Astrocyte of the cerebellum (primary cell): ENCODE results near the gene AMBP.
A peak's percentile ranks its signal among the peaks of the same experiment; 100 is the strongest.
"Not testable (repeated sequence)": the region's sequence is repeated elsewhere in the genome, so short reads cannot be mapped to it uniquely, and the experiment has no call there.

Experiments
- DNase-seq: peaks from one replicate; pipeline ENCODE4 v3.0.0-alpha.2; 2011; ENCODE audit warnings: low read depth
- H3K4me3 ChIP-seq: 2 replicates; pipeline ENCODE4 v1.5.1; 2011; ENCODE audit warnings: mild to moderate bottlenecking, low read depth, low read length, moderate library complexity
- CTCF ChIP-seq: IDR thresholded peaks from 2 replicates; pipeline ENCODE4 v1.5.1; 2012; ENCODE audit warnings: low read length, low read depth, moderate library complexity, mild to moderate bottlenecking; ENCODE audit errors: missing control alignments
- in situ Hi-C: cut with HindIII; loops from 2 replicates; pipeline ENCODE4 v1.10.0; 2017; ENCODE audit warnings: low sequenced_read_pairs

The AMBP gene

GRCh38 chr9:114086009-114086408, 7.9 kb upstream of the AMBP start:
- in situ Hi-C loops, result no loop called here
- H3K4me3 ChIP-seq, result no peak overlapping the region
- TF ChIP-seq CTCF, result no peak
- no peak for DNase-seq

GRCh38 chr9:114085387-114085789, 7.3 kb upstream of the AMBP start:
- DNase-seq, result no peak
- H3K4me3 ChIP-seq, result no peak overlapping the region
- no peak for TF ChIP-seq CTCF
- in situ Hi-C loops, result no loop called here

GRCh38 chr9:114084282-114085073, 6.4 kb upstream of the AMBP start:
- DNase-seq, result no peak
- H3K4me3 ChIP-seq, result no peak overlapping the region
- TF ChIP-seq CTCF, result no peak
- in situ Hi-C loops, result no loop called here

- TF ChIP-seq CTCF, result no peak
- in situ Hi-C loops, result no loop called here
- no peak overlapping the region for H3K4me3 ChIP-seq
- DNase-seq, result no peak
Measured at GRCh38 chr9:114083666-114084065, 5.6 kb upstream of the AMBP start.

- DNase-seq, in situ Hi-C loops, H3K4me3 ChIP-seq: not testable (repeated sequence)
Measured at GRCh38 chr9:114082763-114083412, 4.8 kb upstream of the AMBP start.

GRCh38 chr9:114082017-114082762, 4.1 kb upstream of the AMBP start:
- peak; percentile 92 for TF ChIP-seq CTCF
- H3K4me3 ChIP-seq, result no peak overlapping the region
- DNase-seq, result peak; percentile 80
- in situ Hi-C loops, result no loop called here
